ENCODE results near the gene ABCA6.
"Not testable (repeated sequence)": the region's sequence is repeated elsewhere in the genome, so short reads cannot be mapped to it uniquely, and the experiment has no call there.

The ABCA6 gene

DNA sequence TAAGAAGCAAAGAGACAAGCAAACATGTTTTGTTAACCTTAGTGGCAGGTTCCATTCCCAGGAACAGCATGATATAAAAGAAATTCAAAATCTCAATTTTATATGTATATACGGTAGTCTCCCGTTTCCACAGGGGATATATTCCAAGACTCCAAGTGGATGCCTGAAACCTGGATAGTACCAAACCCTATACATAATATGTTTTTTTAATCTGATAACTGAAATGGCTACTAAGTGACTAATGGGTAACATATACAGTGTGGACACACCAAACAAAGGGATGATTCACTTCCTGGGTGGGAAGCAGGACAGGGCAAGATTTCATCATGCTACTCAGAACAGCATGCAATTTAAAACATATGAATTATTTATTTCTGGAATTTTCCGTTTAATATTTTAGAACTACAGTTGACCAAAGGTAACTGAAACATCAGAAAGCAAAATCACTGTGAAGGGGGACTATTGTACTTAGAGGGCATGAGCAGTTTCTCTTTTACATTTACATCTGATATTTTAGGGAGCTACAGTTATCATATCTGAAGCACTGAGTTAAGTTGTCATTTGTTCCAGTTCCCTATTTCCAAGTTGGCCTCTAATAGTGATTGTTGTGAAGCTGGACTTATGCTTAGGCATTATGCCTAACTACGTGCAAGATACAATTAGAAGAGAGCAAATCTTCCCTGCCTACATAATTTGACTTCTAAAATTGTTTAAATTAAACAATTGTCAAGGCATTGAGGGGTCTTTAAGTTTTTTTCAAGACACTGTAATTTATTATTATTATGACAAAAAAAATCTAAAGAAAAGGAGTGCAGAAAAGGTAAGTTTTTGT lies 34.1 kb upstream of the ABCA6 start:
- TF ChIP-seq, protein P1, sequence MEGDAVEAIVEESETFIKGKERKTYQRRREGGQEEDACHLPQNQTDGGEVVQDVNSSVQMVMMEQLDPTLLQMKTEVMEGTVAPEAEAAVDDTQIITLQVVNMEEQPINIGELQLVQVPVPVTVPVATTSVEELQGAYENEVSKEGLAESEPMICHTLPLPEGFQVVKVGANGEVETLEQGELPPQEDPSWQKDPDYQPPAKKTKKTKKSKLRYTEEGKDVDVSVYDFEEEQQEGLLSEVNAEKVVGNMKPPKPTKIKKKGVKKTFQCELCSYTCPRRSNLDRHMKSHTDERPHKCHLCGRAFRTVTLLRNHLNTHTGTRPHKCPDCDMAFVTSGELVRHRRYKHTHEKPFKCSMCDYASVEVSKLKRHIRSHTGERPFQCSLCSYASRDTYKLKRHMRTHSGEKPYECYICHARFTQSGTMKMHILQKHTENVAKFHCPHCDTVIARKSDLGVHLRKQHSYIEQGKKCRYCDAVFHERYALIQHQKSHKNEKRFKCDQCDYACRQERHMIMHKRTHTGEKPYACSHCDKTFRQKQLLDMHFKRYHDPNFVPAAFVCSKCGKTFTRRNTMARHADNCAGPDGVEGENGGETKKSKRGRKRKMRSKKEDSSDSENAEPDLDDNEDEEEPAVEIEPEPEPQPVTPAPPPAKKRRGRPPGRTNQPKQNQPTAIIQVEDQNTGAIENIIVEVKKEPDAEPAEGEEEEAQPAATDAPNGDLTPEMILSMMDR (conservative IDR thresholded peaks at IDR 0.05; ENCODE audit: low read depth, low read length) = no peak
- no peak for DNase-seq (ENCODE audit: low read depth)
- no peak overlapping the region for H3K4me3 ChIP-seq (ENCODE audit: low read length)

DNA sequence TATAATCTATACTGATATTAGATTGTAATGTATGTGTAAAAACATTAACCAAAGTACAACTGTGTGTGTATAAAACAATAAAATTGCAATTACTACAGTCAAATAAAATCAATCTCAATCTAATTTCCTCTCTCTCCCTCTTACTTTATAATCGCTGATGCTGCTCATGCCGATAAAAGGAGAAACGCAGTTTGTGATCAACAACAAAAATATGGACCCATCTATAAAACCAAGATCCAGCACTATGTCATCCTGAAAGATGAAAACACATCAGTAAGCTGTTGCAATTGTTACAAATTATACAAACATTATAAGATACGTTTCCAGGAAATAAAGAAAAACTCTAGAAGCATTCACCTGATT lies 33.5 kb upstream of the ABCA6 start:
- TF ChIP-seq, protein P1 (conservative IDR thresholded peaks at IDR 0.05; ENCODE audit: low read depth, low read length) = no peak
- no peak overlapping the region for H3K4me3 ChIP-seq (ENCODE audit: low read length)
- no peak for DNase-seq (ENCODE audit: low read depth)

DNA sequence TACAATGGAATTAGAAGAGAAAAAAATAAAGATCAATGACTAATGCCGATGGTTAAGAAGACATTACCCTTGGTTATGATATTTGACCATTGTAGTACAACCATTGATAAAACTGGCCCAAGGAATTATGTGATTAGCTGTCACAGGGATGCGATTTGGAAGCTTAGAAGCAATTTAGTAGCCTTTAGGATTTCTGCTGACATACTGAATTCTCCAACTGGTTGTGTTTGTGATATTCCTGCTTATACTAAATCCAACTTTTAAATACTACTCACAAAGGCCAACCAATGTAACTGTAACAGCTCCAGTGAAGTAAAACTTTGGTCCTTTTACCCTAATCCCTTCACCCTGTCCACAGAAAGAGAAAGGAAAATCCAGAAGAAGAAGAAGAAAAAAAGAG lies 31.4 kb upstream of the ABCA6 start:
- H3K4me3 ChIP-seq (ENCODE audit: low read length) = no peak overlapping the region
- TF ChIP-seq, protein P1 (conservative IDR thresholded peaks at IDR 0.05; ENCODE audit: low read depth, low read length) = no peak
- no peak for DNase-seq (ENCODE audit: low read depth)

DNA sequence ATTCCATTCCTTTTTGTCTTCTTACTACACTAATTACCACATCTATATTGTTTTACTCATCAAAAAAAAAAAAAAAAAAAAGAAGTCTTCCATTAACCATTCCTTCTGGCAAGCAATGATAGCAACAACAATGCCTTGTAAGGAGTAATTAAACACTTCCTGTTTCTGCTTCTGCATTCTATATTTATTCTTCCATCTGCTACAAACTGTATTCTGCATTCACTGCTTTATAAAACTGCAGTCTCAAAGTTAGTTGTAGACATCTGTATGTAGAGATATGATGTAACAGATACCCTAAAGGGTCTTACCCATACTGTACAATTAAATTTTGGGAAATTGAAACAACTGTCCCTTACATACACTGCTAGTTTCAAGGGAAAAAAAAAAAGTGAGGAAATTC lies 28.7 kb upstream of the ABCA6 start:
- DNase-seq (ENCODE audit: low read depth) = no peak
- no peak overlapping the region for H3K4me3 ChIP-seq (ENCODE audit: low read length)
- TF ChIP-seq, protein P1 (conservative IDR thresholded peaks at IDR 0.05; ENCODE audit: low read depth, low read length) = no peak

DNA sequence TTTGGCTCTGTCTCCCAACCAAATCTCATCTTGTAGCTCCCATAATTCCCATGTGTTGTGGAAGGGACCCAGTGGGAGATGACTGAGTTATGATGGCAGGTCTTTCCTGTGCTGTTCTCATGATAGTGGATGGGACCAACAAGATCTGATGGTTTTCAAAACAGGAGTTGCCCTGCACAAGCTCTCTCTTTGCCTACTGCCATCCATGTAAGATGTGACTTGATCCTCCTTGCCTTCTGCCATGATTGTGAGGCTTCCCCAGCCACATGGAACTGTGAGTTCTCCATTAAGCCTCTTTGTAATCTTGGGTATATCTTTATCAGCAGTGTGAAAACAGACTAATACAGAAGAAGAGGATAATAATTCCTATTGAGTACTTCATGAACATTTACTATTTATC lies 26.9 kb upstream of the ABCA6 start:
- not testable (repeated sequence) for DNase-seq (ENCODE audit: low read depth); H3K4me3 ChIP-seq (ENCODE audit: low read length)

DNA sequence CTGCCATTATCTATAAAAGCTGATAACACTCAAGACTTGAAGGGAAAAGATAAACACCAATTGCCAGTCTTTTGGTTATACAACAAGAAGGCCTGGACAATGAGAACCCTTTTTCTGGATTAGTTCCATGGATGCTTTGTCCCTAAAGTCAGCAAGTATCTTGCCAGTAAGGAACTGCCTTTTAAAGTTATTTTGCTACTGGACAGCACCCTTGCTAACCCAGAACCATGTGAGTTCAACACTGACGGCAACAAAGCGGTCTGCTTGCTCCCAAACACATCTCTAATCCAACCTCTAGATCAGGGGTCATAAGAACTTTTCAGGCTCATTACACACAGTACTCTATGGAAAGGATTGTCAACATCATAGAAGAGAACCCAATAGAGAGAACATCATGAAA lies 25.3 kb upstream of the ABCA6 start:
- no peak overlapping the region for H3K4me3 ChIP-seq (ENCODE audit: low read length)
- no peak for DNase-seq (ENCODE audit: low read depth)
- TF ChIP-seq, protein P1 (conservative IDR thresholded peaks at IDR 0.05; ENCODE audit: low read depth, low read length) = no peak

DNA sequence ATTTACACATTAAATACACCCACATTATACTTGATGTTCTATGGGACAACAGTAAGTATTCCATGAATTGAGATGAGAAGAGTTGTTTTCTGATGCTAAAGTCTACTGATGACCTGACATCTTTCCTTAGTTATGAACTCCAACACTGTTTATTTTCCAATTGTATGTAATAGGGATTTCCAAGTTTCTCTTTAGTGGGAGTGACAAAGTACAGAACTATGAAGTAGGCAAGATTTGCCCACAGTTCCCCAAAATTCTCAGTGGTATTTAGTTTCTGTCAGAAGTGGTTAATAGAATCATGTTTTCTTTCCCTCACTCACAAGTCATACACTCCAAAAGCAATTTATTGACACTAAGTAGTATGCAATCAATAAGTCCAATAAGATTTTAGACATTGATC lies 22.5 kb upstream of the ABCA6 start:
- TF ChIP-seq, protein P1 (conservative IDR thresholded peaks at IDR 0.05; ENCODE audit: low read depth, low read length) = no peak
- no peak overlapping the region for H3K4me3 ChIP-seq (ENCODE audit: low read length)
- no peak for DNase-seq (ENCODE audit: low read depth)

All from retinal pigment epithelial cell (primary cell).